CD14-positive monocyte (primary cell): Measurements from ENCODE around the gene TEX13D. TPM values are rescaled to one million over a fixed set of nuclear protein-coding genes. Genes with fewer than 3 reads are reported as not detected.

Source experiments
- DNase-seq, 3 donors: peaks; one replicate each; pipeline ENCODE4 v3.0.0-alpha.2; 2011 to 2022
- H2AFZ ChIP-seq: 2 replicates; pipeline ENCODE4 v1.6.0; 2012; ENCODE audit warnings: mild to moderate bottlenecking, low read depth, low read length, inconsistent platforms; ENCODE audit not compliant: insufficient read depth, poor library complexity, severe bottlenecking
- H3K27ac ChIP-seq, 2 donors: 1 replicate in 1 of 2; 2 replicates in 1 of 2; pipeline ENCODE4 v1.5.1; 2012 to 2013; ENCODE audit warnings: low read length in 2 of 2, control low read depth in 1 of 2, inconsistent platforms in 1 of 2, low read depth in 1 of 2, mild to moderate bottlenecking in 1 of 2
- H3K27me3 ChIP-seq, 2 donors: one replicate each; pipeline versions ENCODE4 v1.6.0 to v1.6.1; 2011 to 2013; ENCODE audit warnings: low read length in 2 of 2; ENCODE audit not compliant: control insufficient read depth in 2 of 2, insufficient read depth in 2 of 2
- H3K36me3 ChIP-seq, 2 donors: replicated peaks in 1 of 2; 1 replicate in 1 of 2; 2 replicates in 1 of 2; pipeline versions ENCODE4 v1.5.1 to v1.6.1; 2012 to 2013; ENCODE audit warnings: low read length in 2 of 2, control low read depth in 1 of 2, inconsistent platforms in 1 of 2, mild to moderate bottlenecking in 1 of 2; ENCODE audit not compliant: insufficient read depth in 2 of 2, control insufficient read depth in 1 of 2
- H3K4me1 ChIP-seq, 2 donors: 1 replicate in 1 of 2; 2 replicates in 1 of 2; pipeline versions ENCODE4 v1.5.1 to v1.6.1; 2012 to 2013; ENCODE audit warnings: low read length in 2 of 2, control low read depth in 1 of 2, inconsistent platforms in 1 of 2, mild to moderate bottlenecking in 1 of 2, moderate library complexity in 1 of 2; ENCODE audit not compliant: insufficient read depth in 2 of 2, control insufficient read depth in 1 of 2
- H3K4me2 ChIP-seq: replicated peaks from 2 replicates; pipeline ENCODE3; 2012; ENCODE audit warnings: low read length, moderate library complexity, mild to moderate bottlenecking; ENCODE audit not compliant: poor library complexity, severe bottlenecking; ENCODE audit errors: extremely low read depth
- H3K4me3 ChIP-seq, 3 experiments: fragments of 200-600 bp in 1 of 3; sonication (generic) in 1 of 3; replicated peaks in 1 of 3; 1 replicate in 2 of 3; 2 replicates in 1 of 3; pipeline ENCODE4 v1.5.1; 2011 to 2013; ENCODE audit warnings: low read length in 3 of 3, mild to moderate bottlenecking in 3 of 3, control low read depth in 2 of 3, low read depth in 2 of 3, inconsistent platforms in 1 of 3, moderate library complexity in 1 of 3
- H3K79me2 ChIP-seq: 2 replicates; pipeline ENCODE4 v1.6.0; 2012; ENCODE audit warnings: mild to moderate bottlenecking, control low read depth, inconsistent platforms, low read length, moderate library complexity; ENCODE audit not compliant: insufficient read depth
- H3K9ac ChIP-seq: 2 replicates; pipeline ENCODE4 v1.6.0; 2017; ENCODE audit warnings: low read length, mild to moderate bottlenecking; ENCODE audit not compliant: insufficient read depth, poor library complexity, severe bottlenecking
- H3K9me3 ChIP-seq, 2 donors: replicated peaks in 1 of 2; 1 replicate in 1 of 2; 2 replicates in 1 of 2; pipeline versions ENCODE4 v1.5.1 to v1.6.1; 2012 to 2013; ENCODE audit warnings: low read length in 2 of 2, control low read depth in 1 of 2; ENCODE audit not compliant: control insufficient read depth in 1 of 2, insufficient read depth in 1 of 2
- H4K20me1 ChIP-seq: 2 replicates; pipeline ENCODE4 v1.6.0; 2012; ENCODE audit warnings: mild to moderate bottlenecking, low read length, control low read depth, moderate library complexity; ENCODE audit not compliant: insufficient read depth
- H3K27ac Mint-ChIP-seq, 7 donors: one replicate each; pipeline ENCODE4 v1.8.0; 2020; ENCODE audit warnings: mild to moderate bottlenecking in 7 of 7, mixed read lengths in 7 of 7, moderate library complexity in 6 of 7, inconsistent platforms in 2 of 7
- H3K27me3 Mint-ChIP-seq, 3 donors: one replicate each; pipeline ENCODE4 v1.8.0; 2021 to 2022; ENCODE audit warnings: low read depth in 3 of 3, mild to moderate bottlenecking in 3 of 3, mixed read lengths in 3 of 3, moderate library complexity in 3 of 3, inconsistent platforms in 1 of 3
- H3K36me3 Mint-ChIP-seq, 2 donors: one replicate each; pipeline ENCODE4 v1.8.0; 2020; ENCODE audit warnings: mixed read lengths in 2 of 2, inconsistent platforms in 1 of 2, mild to moderate bottlenecking in 1 of 2
- H3K4me1 Mint-ChIP-seq: one replicate; pipeline ENCODE4 v1.8.0; 2020; ENCODE audit warnings: mild to moderate bottlenecking, mixed read lengths
- H3K4me3 Mint-ChIP-seq, 2 donors: one replicate each; pipeline ENCODE4 v1.8.0; 2020; ENCODE audit warnings: mild to moderate bottlenecking in 2 of 2, mixed read lengths in 2 of 2, moderate library complexity in 1 of 2
- H3K9me3 Mint-ChIP-seq, 7 donors: one replicate each; pipeline ENCODE4 v1.8.0; 2020 to 2022; ENCODE audit warnings: mixed read lengths in 7 of 7, mild to moderate bottlenecking in 6 of 7, moderate library complexity in 6 of 7, inconsistent platforms in 2 of 7
- CTCF ChIP-seq: fragments of 200-600 bp; IDR thresholded peaks from one replicate; pipeline ENCODE4 v1.8.0; 2022; ENCODE audit warnings: antibody characterized with exemption, mild to moderate bottlenecking
- WGBS: methylation state at CpG from one replicate; pipeline ENCODE4 v1.1.5; 2013; ENCODE audit warnings: missing lambda C conversion rate; ENCODE audit not compliant: insufficient coverage; 5-methylcytosine and 5-hydroxymethylcytosine counted together
- intact Hi-C, 2 donors: fragments of 100-400 bp; cut with micrococcal nuclease; formaldehyde crosslinking; loops; one replicate each; pipeline versions ENCODE4 v1.15.0 to v1.15.1; 2023
- polyA plus RNA-seq, 3 donors: library from polyadenylated mRNA; depleted of rRNA in 1 of 3; unstranded in 2 of 3; stranded (reverse) in 1 of 3; fragments of 300-500 nt in 2 of 3; fragments of >200 nt in 1 of 3; fragmentation: Illumina TruSeq in 2 of 3; gene quantifications; 1 replicate in 2 of 3; 2 replicates in 1 of 3; pipeline ENCODE4 v1.2.3, GENCODE V29; 2012 to 2021

TEX13D gene
- polyA plus RNA-seq, 3 donors = not detected

- intact Hi-C loops = no loop called here
- Histone ChIP-seq H3K4me3 (no peak overlapping the region), H3K79me2 (no peaks in the 10 kb centered on the region), H3K9ac (no peak overlapping the region), H2AFZ (no peak overlapping the region), H3K36me3 (no peaks in the 10 kb centered on the region), H3K27ac (no peak overlapping the region), H3K4me1 (no peaks in the 10 kb centered on the region), H4K20me1 (no peaks in the 10 kb centered on the region), H3K4me2 (no peak overlapping the region), H3K27me3 (no peaks in the 10 kb centered on the region), H3K9me3 (no peaks in the 10 kb centered on the region)
- peaks cover 5% of the 10 kb centered on the region for H3K4me1 Mint-ChIP-seq
- peaks cover 0 to 2% (median 0%) of the 10 kb centered on the region in 7 donors for H3K9me3 Mint-ChIP-seq
- WGBS = no CpG with 5 or more reads among the region's 4 CpGs
- peaks cover 0 to 3% (median 1%) of the 10 kb centered on the region in 3 donors for H3K27me3 Mint-ChIP-seq
- no peak for TF ChIP-seq CTCF
- DNase-seq = no peak
- no peaks in the 10 kb centered on the region for H3K36me3 Mint-ChIP-seq
- no peak overlapping the region for H3K27ac Mint-ChIP-seq
- no peak overlapping the region for H3K4me3 Mint-ChIP-seq
Observed at GRCh38 chrX:124344246-124344645, 11.8 kb downstream of the TEX13D start.

GRCh38 chrX:124346117-124346876 is 13.8 kb downstream of the TEX13D start, which contains the start of gene SH2D1A:
SH2D1A (plus strand) TSS chrX:124346563; CDS start chrX:124346643, 80 bp downstream.
- Histone ChIP-seq H3K9ac (no peak within 1 kb of the TSS), H4K20me1 (no peaks in the 10 kb centered on the region), H3K4me2 (no peak within 1 kb of the TSS), H3K79me2 (no peaks in the 10 kb centered on the region), H3K27ac (no peak within 1 kb of the TSS), H2AFZ (no peak within 1 kb of the TSS), H3K36me3 (no peaks in the 10 kb centered on the region), H3K4me1 (no peaks in the 10 kb centered on the region), H3K9me3 (no peaks in the 10 kb centered on the region), H3K27me3 (no peaks in the 10 kb centered on the region), H3K4me3 (no peak within 1 kb of the TSS)
- no peaks in the 10 kb centered on the region for H3K36me3 Mint-ChIP-seq
- peak within 1 kb of the TSS in 1 of 2 donors; percentile 49 for H3K4me3 Mint-ChIP-seq
- intact Hi-C loops = no loop called here
- H3K27me3 Mint-ChIP-seq = peaks cover 0 to 3% (median 1%) of the 10 kb centered on the region in 3 donors
- no peak for TF ChIP-seq CTCF
- H3K9me3 Mint-ChIP-seq = peaks cover 0 to 2% (median 0%) of the 10 kb centered on the region in 7 donors
- DNase-seq = no peak
- peaks cover 5% of the 10 kb centered on the region for H3K4me1 Mint-ChIP-seq
- H3K27ac Mint-ChIP-seq = peak within 1 kb of the TSS in 2 of 7 donors; percentile 21 to 41
- 96% methylated on average over 8 of the region's 19 CpGs for WGBS
